GM18507 (cell line): ENCODE data around the gene ABHD16A.
"Not testable (repeated sequence)": the region's sequence is repeated elsewhere in the genome, so short reads cannot be mapped to it uniquely, and the experiment has no call there.

Source experiments
- DNase-seq: peaks from one replicate; pipeline ENCODE4 v3.0.0; 2011; ENCODE audit warnings: low read depth; ENCODE audit not compliant: insufficient read length; ENCODE audit errors: extremely low spot score
- FAIRE-seq: peaks from 2 replicates; lab custom pipeline; 2011; peaks lifted over from hg19 to GRCh38; lab: Jason Lieb, UNC

ABHD16A gene

GRCh38 chr6:31717499-31718222, 14.5 kb upstream of the ABHD16A start:
- DNase-seq, result no peak
- no peak for FAIRE-seq

GRCh38 chr6:31715022-31715958, 12.2 kb upstream of the ABHD16A start, which contains the start of gene LY6G6D:
TSS of gene LY6G6D (plus strand) at chr6:31715348. CDS start at chr6:31715356, 8 bp downstream.
- FAIRE-seq, result no peak

DNA sequence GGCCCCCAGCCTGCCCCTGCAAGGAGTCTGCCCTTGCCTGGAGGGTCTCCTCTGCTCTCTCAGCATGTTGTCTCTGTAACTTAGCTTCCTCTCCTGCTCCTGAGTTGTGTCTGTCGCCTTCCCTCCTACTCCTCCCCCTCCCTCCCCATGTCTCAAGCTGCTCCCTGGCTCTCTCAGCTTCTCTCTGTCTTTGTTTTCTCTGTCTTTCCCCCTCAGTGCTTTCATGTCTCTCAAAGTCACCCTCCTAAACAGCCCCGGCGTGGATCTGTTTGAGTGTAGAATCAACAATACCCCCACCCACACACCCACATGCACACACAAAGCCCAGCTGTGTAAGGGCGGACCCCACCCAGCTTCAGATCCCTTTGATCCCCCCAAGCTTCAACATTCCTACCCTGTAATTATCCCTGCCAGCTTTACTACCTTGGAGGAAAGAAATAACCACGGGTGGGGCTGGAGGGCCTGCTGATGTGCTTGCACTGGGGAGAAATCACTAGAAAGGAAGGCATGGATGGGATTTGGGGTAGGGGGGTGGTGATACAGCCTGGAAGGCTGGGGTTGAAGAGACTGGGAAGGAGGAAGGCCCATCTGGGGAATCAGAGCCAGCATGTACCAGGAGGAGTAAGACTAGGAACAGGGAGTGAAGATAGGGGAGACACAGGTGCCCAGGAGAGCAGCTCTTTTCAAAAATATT, 11.0 kb upstream of the ABHD16A start:
- no peak for DNase-seq
- FAIRE-seq, result no peak

More at GRCh38 chr6:31715022-31715958, 12.2 kb upstream of the ABHD16A start, which contains the start of gene LY6G6D:
- no peak for DNase-seq

DNA sequence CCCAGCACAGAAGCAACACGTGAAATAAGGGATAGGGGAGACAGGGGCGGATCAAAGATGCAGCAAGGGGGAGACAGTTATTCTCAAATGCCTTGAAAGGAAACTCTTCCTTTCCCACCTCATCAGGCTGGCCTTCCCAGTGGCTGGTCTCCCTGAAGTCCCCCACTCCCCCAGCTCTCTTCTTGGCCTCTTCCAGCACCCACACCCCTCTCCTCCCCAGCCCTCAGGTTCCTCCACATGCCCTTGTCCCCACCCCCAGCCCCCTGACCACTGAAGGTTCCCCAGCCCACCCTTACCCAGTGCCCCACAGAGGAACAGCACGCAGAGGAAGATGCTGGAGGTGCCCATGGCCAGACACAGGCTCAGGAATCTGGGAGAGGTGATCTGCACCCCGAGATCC, 10.3 kb upstream of the ABHD16A start:
- no peak for FAIRE-seq

DNA sequence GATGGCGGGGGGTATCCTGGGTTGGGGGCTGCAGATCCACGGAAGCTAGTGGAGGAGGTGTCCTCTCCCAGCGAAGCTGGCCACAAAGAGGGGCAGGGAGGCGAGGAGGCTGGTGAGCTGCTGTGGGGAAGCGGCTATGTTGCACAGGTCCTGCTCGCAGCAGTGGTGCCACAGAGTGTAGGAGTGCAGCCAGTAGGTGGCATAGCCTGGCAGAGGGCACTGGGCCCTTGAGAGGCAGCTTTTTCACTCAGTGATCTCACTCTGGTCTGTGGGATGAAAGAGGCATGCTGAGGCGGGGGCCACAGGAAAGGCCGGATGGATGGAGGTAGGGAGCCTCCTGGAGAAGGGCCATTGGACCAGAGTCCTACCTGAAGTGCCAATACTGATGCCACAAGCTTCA, 9.2 kb upstream of the ABHD16A start:
- no peak for FAIRE-seq
- DNase-seq, result no peak

More for the DNA sequence above, 10.3 kb upstream of the ABHD16A start:
- no peak for DNase-seq

- FAIRE-seq (no peak), DNase-seq (no peak)
Observed at GRCh38 chr6:31711233-31711632, 8.1 kb upstream of the ABHD16A start.

- no peak for DNase-seq
- no peak for FAIRE-seq
Observed at GRCh38 chr6:31710523-31711219, 7.5 kb upstream of the ABHD16A start.

DNA sequence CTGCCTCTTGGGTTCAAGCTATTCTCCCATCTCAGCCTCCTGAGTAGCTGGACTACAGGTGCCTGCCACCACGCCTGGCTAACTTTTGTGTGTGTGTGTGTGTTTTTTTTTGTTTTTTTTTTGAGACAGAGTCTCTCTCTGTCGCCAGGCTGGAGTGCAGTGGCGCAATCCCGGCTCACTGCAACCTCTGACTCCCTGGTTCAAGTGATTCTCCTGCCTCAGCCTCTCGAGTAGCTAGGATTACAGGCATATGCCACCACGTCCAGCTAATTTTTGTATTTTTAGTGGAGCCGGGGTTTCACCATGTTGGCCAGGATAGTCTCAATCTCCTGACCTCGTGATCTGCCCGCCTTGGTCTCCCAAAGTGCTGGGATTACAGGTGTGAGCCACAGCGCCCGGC, 6.0 kb upstream of the ABHD16A start:
- not testable (repeated sequence) for DNase-seq, FAIRE-seq

- FAIRE-seq, result no peak
- no peak for DNase-seq
Observed at GRCh38 chr6:31708224-31708623, 5.1 kb upstream of the ABHD16A start.

DNA sequence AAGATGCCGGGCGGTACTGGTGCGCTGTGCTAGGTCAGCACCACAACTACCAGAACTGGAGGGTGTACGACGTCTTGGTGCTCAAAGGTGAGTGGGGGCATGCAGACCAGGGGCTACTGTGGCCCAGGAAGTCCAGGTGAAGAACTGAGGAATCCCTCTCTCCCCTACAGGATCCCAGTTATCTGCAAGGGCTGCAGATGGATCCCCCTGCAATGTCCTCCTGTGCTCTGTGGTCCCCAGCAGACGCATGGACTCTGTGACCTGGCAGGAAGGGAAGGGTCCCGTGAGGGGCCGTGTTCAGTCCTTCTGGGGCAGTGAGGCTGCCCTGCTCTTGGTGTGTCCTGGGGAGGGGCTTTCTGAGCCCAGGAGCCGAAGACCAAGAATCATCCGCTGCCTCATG, 4.6 kb upstream of the ABHD16A start:
- DNase-seq (no peak), FAIRE-seq (no peak)

DNA sequence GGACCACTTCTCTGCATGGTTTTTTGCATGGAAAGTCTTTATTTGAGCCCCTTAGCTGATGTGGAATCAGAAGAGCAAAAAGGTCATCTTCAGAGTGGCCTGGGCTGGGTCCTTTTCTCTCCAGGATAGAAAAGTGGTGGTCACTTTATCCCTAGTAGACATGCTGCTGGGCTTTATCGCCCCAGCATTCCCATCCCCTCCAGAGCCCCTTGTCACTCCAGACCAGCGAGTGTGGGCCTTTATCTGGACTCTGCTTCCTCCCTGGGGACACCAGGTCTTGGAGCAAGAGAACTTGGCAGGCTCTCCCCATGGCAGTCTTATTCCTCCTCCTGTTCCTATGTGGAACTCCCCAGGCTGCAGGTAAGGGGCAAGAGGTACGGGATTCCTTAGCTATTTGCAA, 3.5 kb upstream of the ABHD16A start, which contains the start of gene LY6G6F:
TSS of gene LY6G6F (plus strand) at position 268 of the 400 bp plus-strand sequence. CDS start at position 309, 41 bp downstream.
- no peak for DNase-seq
- no peak for FAIRE-seq

GRCh38 chr6:31705931-31706330, 2.8 kb upstream of the ABHD16A start:
- FAIRE-seq, result no peak

GRCh38 chr6:31702405-31702818, 712 bp downstream of the ABHD16A start:
- no peak for FAIRE-seq
- DNase-seq, result no peak

More at GRCh38 chr6:31705931-31706330, 2.8 kb upstream of the ABHD16A start:
- DNase-seq, result no peak

GRCh38 chr6:31701666-31702404, 1.3 kb downstream of the ABHD16A start:
- no peak for FAIRE-seq
- DNase-seq, result no peak

- no peak for FAIRE-seq
- no peak for DNase-seq
Observed at GRCh38 chr6:31700740-31701401, 2.3 kb downstream of the ABHD16A start.

DNA sequence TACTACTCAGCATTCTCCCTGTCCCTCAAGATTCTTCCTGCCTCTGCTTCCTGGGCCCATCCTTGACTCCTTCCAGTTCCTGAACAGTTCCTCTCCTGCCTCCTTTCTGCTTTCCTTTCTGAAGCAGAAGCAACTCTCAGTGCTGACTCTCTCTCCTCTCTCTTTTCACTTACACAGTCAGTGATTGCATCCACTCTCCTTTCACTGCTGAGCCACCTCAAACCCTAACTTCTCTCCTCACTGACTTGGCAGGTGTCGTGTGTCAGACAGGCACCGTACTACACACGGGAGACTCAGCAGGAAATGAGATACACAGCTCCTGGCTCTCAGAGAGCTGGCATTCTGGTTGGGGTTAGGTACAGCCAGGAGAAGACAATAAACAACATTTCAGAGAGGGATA, 5.6 kb downstream of the ABHD16A start:
- FAIRE-seq, result no peak
- DNase-seq, result no peak

DNA sequence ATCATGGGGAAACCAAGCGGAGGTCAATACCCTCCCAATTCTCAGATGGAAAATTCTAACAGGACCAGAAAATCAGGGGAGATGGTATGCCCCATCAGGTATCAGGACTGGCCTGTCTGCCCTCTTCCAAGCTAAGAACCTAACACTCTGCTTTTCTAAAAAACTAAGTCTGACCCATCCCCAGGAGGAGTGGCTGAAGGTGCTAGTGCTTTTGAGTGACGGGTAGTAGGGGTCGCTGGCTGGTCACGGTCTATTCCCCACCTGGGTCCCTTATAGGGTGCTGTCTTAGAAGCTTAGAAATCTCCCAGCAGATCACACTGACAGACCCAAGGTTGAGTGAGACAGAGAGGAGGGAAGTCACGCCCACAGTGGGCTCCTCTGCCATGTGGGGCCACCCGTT, 9.6 kb downstream of the ABHD16A start:
- no peak for FAIRE-seq

GRCh38 chr6:31692886-31693285, 10.2 kb downstream of the ABHD16A start:
- DNase-seq, result no peak
- FAIRE-seq, result no peak

More for the DNA sequence above, 9.6 kb downstream of the ABHD16A start:
- no peak for DNase-seq
